GM23338 (cell line): ENCODE measurements around the gene VOPP1.

Source experiments
- CREB1 ChIP-seq: fragments of 250-450 bp; sonication (Bioruptor Pico); IDR thresholded peaks from 2 replicates; pipeline ENCODE4 v1.5.0; 2020; ENCODE audit warnings: low read depth, mild to moderate bottlenecking, moderate library complexity
- EZH2 ChIP-seq: fragments of 200-600 bp; sonication (generic); IDR thresholded peaks from one replicate; pipeline ENCODE4 v1.8.0; 2017; ENCODE audit warnings: antibody characterized with exemption, mild to moderate bottlenecking, low read depth; ENCODE audit not compliant: unreplicated experiment
- EZH2phosphoT487 ChIP-seq: fragments of 200-600 bp; sonication (generic); IDR thresholded peaks from one replicate; pipeline ENCODE4 v1.8.1; 2018; ENCODE audit warnings: antibody characterized with exemption; ENCODE audit not compliant: unreplicated experiment
- NANOG ChIP-seq: IDR thresholded peaks from 2 replicates; pipeline ENCODE4 v1.6.1; 2016; ENCODE audit warnings: antibody characterized with exemption, borderline replicate concordance
- POLR2AphosphoS5 ChIP-seq: IDR thresholded peaks from 2 replicates; pipeline ENCODE4 v1.6.1; 2016; ENCODE audit warnings: antibody characterized with exemption, low read depth
- STAT1 ChIP-seq: IDR thresholded peaks from one replicate; pipeline ENCODE4 v1.6.1; 2016; ENCODE audit warnings: antibody characterized with exemption; ENCODE audit not compliant: unreplicated experiment
- ZNF331 ChIP-seq: fragments of 250-450 bp; sonication (Bioruptor Pico); IDR thresholded peaks from 2 replicates; pipeline ENCODE4 v1.5.0; 2020; ENCODE audit warnings: low read depth, mild to moderate bottlenecking, moderate library complexity
- TF ChIP-seq, protein P1 (sequence below), 2 experiments: fragments of 200-600 bp in 1 of 2; sonication (generic) in 1 of 2; conservative IDR thresholded peaks; 2 replicates each; pipeline versions ENCODE4 v1.5.1 to v1.6.1; 2016 to 2017; ENCODE audit warnings: antibody characterized with exemption in 2 of 2, low read depth in 2 of 2, mild to moderate bottlenecking in 2 of 2, moderate library complexity in 1 of 2
- TF ChIP-seq, protein P2 (sequence below): IDR thresholded peaks from one replicate; pipeline ENCODE4 v1.6.1; 2018; ENCODE audit warnings: antibody characterized with exemption; ENCODE audit not compliant: unreplicated experiment
- TF ChIP-seq, protein P3 (sequence below): IDR thresholded peaks from 2 replicates; pipeline ENCODE4 v1.6.1; 2016; ENCODE audit warnings: antibody characterized with exemption
- TF ChIP-seq, protein P4 (sequence below): fragments of 250-450 bp; sonication (Bioruptor Pico); IDR thresholded peaks from 2 replicates; pipeline ENCODE4 v1.5.0; 2020; ENCODE audit warnings: mild to moderate bottlenecking, moderate library complexity

DNA sequence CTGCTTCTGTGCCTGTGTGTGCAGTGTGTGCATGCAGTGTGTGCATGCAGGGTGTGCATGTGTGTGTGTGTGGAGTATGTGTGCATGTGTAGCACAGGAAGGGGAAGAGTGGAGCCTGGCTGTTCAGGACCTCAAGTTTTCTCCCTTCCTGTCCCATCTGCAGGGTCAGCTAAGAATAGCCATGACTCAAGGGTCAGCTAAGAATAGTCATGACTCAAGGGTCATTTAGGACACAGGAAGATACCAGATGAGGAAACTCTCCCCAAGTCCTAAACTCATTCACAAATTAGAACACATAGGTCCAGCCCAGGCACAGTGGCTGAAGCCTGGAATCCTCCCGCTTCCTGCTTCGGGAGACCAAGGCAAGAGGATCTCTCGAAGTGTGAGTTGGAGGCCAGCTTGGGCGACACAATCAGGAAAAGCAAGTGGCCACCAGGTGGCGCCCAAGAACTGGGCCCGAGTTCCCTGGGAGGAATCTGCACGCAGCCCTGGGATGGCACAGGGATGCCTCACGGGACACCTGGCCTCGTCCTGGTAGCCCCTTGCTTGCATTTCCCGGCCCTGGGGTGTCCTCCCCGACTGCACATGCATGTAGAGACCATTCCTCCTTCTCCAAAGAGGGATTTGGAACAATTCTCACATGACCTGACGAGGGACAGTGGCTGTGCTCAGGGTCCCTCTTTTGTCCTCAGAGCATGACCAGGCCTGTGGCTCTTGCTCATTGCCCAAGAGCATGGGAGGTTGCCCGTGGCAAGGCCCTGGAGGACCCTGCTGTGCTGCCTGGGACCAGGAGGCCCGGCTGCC is 21.4 kb upstream of the VOPP1 start:
- TF ChIP-seq, protein P1, sequence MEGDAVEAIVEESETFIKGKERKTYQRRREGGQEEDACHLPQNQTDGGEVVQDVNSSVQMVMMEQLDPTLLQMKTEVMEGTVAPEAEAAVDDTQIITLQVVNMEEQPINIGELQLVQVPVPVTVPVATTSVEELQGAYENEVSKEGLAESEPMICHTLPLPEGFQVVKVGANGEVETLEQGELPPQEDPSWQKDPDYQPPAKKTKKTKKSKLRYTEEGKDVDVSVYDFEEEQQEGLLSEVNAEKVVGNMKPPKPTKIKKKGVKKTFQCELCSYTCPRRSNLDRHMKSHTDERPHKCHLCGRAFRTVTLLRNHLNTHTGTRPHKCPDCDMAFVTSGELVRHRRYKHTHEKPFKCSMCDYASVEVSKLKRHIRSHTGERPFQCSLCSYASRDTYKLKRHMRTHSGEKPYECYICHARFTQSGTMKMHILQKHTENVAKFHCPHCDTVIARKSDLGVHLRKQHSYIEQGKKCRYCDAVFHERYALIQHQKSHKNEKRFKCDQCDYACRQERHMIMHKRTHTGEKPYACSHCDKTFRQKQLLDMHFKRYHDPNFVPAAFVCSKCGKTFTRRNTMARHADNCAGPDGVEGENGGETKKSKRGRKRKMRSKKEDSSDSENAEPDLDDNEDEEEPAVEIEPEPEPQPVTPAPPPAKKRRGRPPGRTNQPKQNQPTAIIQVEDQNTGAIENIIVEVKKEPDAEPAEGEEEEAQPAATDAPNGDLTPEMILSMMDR (conservative IDR thresholded peaks at IDR 0.05; ENCODE audit: low read depth in 2 of 2) = peak; percentile 79 to 88
- TF ChIP-seq EZH2phosphoT487 (no peak), ZNF331 (no peak), CREB1 (no peak), NANOG (no peak), EZH2 (no peak), POLR2AphosphoS5 (no peak), STAT1 (no peak)
- TF ChIP-seq, protein P2, sequence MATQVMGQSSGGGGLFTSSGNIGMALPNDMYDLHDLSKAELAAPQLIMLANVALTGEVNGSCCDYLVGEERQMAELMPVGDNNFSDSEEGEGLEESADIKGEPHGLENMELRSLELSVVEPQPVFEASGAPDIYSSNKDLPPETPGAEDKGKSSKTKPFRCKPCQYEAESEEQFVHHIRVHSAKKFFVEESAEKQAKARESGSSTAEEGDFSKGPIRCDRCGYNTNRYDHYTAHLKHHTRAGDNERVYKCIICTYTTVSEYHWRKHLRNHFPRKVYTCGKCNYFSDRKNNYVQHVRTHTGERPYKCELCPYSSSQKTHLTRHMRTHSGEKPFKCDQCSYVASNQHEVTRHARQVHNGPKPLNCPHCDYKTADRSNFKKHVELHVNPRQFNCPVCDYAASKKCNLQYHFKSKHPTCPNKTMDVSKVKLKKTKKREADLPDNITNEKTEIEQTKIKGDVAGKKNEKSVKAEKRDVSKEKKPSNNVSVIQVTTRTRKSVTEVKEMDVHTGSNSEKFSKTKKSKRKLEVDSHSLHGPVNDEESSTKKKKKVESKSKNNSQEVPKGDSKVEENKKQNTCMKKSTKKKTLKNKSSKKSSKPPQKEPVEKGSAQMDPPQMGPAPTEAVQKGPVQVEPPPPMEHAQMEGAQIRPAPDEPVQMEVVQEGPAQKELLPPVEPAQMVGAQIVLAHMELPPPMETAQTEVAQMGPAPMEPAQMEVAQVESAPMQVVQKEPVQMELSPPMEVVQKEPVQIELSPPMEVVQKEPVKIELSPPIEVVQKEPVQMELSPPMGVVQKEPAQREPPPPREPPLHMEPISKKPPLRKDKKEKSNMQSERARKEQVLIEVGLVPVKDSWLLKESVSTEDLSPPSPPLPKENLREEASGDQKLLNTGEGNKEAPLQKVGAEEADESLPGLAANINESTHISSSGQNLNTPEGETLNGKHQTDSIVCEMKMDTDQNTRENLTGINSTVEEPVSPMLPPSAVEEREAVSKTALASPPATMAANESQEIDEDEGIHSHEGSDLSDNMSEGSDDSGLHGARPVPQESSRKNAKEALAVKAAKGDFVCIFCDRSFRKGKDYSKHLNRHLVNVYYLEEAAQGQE = no peak
- TF ChIP-seq, protein P3, sequence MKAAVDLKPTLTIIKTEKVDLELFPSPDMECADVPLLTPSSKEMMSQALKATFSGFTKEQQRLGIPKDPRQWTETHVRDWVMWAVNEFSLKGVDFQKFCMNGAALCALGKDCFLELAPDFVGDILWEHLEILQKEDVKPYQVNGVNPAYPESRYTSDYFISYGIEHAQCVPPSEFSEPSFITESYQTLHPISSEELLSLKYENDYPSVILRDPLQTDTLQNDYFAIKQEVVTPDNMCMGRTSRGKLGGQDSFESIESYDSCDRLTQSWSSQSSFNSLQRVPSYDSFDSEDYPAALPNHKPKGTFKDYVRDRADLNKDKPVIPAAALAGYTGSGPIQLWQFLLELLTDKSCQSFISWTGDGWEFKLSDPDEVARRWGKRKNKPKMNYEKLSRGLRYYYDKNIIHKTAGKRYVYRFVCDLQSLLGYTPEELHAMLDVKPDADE = no peak
- TF ChIP-seq, protein P4, sequence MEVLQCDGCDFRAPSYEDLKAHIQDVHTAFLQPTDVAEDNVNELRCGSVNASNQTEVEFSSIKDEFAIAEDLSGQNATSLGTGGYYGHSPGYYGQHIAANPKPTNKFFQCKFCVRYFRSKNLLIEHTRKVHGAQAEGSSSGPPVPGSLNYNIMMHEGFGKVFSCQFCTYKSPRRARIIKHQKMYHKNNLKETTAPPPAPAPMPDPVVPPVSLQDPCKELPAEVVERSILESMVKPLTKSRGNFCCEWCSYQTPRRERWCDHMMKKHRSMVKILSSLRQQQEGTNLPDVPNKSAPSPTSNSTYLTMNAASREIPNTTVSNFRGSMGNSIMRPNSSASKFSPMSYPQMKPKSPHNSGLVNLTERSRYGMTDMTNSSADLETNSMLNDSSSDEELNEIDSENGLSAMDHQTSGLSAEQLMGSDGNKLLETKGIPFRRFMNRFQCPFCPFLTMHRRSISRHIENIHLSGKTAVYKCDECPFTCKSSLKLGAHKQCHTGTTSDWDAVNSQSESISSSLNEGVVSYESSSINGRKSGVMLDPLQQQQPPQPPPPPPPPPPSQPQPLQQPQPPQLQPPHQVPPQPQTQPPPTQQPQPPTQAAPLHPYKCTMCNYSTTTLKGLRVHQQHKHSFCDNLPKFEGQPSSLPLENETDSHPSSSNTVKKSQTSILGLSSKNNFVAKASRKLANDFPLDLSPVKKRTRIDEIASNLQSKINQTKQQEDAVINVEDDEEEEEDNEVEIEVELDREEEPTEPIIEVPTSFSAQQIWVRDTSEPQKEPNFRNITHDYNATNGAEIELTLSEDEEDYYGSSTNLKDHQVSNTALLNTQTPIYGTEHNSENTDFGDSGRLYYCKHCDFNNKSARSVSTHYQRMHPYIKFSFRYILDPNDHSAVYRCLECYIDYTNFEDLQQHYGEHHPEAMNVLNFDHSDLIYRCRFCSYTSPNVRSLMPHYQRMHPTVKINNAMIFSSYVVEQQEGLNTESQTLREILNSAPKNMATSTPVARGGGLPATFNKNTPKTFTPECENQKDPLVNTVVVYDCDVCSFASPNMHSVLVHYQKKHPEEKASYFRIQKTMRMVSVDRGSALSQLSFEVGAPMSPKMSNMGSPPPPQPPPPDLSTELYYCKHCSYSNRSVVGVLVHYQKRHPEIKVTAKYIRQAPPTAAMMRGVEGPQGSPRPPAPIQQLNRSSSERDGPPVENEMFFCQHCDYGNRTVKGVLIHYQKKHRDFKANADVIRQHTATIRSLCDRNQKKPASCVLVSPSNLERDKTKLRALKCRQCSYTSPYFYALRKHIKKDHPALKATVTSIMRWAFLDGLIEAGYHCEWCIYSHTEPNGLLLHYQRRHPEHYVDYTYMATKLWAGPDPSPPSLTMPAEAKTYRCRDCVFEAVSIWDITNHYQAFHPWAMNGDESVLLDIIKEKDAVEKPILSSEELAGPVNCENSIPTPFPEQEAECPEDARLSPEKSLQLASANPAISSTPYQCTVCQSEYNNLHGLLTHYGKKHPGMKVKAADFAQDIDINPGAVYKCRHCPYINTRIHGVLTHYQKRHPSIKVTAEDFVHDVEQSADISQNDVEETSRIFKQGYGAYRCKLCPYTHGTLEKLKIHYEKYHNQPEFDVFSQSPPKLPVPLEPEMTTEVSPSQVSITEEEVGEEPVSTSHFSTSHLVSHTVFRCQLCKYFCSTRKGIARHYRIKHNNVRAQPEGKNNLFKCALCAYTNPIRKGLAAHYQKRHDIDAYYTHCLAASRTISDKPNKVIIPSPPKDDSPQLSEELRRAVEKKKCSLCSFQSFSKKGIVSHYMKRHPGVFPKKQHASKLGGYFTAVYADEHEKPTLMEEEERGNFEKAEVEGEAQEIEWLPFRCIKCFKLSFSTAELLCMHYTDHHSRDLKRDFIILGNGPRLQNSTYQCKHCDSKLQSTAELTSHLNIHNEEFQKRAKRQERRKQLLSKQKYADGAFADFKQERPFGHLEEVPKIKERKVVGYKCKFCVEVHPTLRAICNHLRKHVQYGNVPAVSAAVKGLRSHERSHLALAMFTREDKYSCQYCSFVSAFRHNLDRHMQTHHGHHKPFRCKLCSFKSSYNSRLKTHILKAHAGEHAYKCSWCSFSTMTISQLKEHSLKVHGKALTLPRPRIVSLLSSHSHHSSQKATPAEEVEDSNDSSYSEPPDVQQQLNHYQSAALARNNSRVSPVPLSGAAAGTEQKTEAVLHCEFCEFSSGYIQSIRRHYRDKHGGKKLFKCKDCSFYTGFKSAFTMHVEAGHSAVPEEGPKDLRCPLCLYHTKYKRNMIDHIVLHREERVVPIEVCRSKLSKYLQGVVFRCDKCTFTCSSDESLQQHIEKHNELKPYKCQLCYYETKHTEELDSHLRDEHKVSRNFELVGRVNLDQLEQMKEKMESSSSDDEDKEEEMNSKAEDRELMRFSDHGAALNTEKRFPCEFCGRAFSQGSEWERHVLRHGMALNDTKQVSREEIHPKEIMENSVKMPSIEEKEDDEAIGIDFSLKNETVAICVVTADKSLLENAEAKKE (CRISPR knock-in tag) = no peak
